Stimulated activated CD4-positive, alpha-beta T cell treated with anti-CD3 and anti-CD28 coated beads, TNF-alpha, amount 100 ng/mL, for 48 hours (primary cell): Measurements from ENCODE around the gene LAMA5.

Source experiments
- DNase-seq, 3 donors: peaks; one replicate each; pipeline ENCODE4 v3.0.0-alpha.2; 2020; ENCODE audit warnings: low read depth in 3 of 3

Gene LAMA5

GRCh38 chr20:62360854-62361798, 6.0 kb downstream of the LAMA5 start:
- DNase-seq, result no peak

GRCh38 chr20:62359491-62360121, 7.5 kb downstream of the LAMA5 start:
- no peak for DNase-seq

GRCh38 chr20:62359043-62359490, 8.0 kb downstream of the LAMA5 start:
- no peak for DNase-seq

GRCh38 chr20:62358171-62359042, 8.7 kb downstream of the LAMA5 start:
- DNase-seq, result no peak

- no peak for DNase-seq
Observed at GRCh38 chr20:62357681-62358080, 9.4 kb downstream of the LAMA5 start.

GRCh38 chr20:62357187-62357667, 9.9 kb downstream of the LAMA5 start:
- DNase-seq, result no peak

- no peak for DNase-seq
Observed at GRCh38 chr20:62356589-62357186, 10.4 kb downstream of the LAMA5 start.

- DNase-seq, result no peak
Observed at GRCh38 chr20:62355878-62356588, 11.1 kb downstream of the LAMA5 start.

- DNase-seq, result no peak
Observed at GRCh38 chr20:62355516-62355877, 11.6 kb downstream of the LAMA5 start.

- DNase-seq, result no peak
Observed at GRCh38 chr20:62354811-62355341, 12.2 kb downstream of the LAMA5 start.

GRCh38 chr20:62354031-62354808, 12.9 kb downstream of the LAMA5 start:
- no peak for DNase-seq

GRCh38 chr20:62353289-62354030, 13.7 kb downstream of the LAMA5 start:
- DNase-seq, result no peak

GRCh38 chr20:62352402-62353288, 14.5 kb downstream of the LAMA5 start:
- no peak for DNase-seq

GRCh38 chr20:62351469-62352401, 15.4 kb downstream of the LAMA5 start:
- no peak for DNase-seq

- DNase-seq, result no peak
Observed at GRCh38 chr20:62350629-62351422, 16.3 kb downstream of the LAMA5 start.

- no peak for DNase-seq
Observed at GRCh38 chr20:62350098-62350628, 16.9 kb downstream of the LAMA5 start.
